ENCODE results near the gene KDM4C. TPM values are rescaled to one million over a fixed set of nuclear protein-coding genes. Genes with fewer than 3 reads are reported as not detected.

The KDM4C gene
- total and polyA plus RNA-seq, 2 of the 13 experiments (the other 11 are each of a cell fraction or from before 2014, with no cell fraction given): 19.4 to 23.6 TPM

DNA sequence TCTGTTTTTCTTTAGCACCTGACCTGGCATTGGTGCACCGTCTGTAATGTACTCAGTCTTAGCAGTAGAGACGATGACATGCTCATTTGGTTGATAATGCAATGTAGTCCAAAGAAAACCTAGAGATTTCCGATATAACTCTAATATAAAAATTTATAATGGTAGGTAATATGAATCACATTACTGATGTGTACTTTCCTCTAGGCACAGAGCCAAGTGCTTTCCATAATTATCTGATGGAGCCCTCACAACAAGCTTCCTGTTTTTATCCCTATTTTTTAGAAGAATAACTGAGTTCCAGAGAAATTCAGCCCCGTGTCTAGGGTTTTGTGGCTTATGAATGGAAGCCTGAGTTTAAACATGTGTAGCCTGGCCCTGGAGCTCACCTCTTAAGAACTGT is 53.7 kb downstream of the KDM4C start:
- no TSS peak for BruUV-seq (replicated peaks)
- Histone ChIP-seq H3K27me3 (ENCODE audit: control insufficient read depth in 1 of 2, insufficient read depth in 2 of 2, low read length in 2 of 2) (no peaks in the 10 kb centered on the region), H4K20me1 (ENCODE audit: insufficient read depth, low read length) (no peaks in the 10 kb centered on the region), H3K9me3 (ENCODE audit: low read length) (no peaks in the 10 kb centered on the region), H2AFZ (ENCODE audit: low read length) (no peak overlapping the region), H3K36me3 (replicated peaks in 1 of 2; ENCODE audit: control insufficient read depth in 1 of 2, insufficient read depth in 2 of 2, low read length in 2 of 2) (peaks cover 2 to 22% of the 10 kb centered on the region in 2 experiments; a peak in 2 of 5 replicates), H3K4me1 (ENCODE audit: insufficient read depth, low read length) (no peaks in the 10 kb centered on the region), H3K9ac (ENCODE audit: insufficient read depth, low read depth, low read length) (no peak overlapping the region), H3K4me3 (replicated peaks in 1 of 3; ENCODE audit: insufficient read depth in 1 of 3, low read depth in 2 of 3, low read length in 3 of 3) (no peak overlapping the region), H3K27ac (ENCODE audit: extremely low read length, insufficient read depth, low read length) (no peak overlapping the region), H3K79me2 (ENCODE audit: insufficient read depth, low read length) (no peaks in the 10 kb centered on the region), H3K4me2 (ENCODE audit: low read depth, low read length) (no peak overlapping the region)
- 96% methylated on average over 4 of the region's 4 CpGs for WGBS (ENCODE audit: low lambda C conversion rate)
- FAIRE-seq (no peak), DNase-seq (ENCODE audit: low spot score) (no peak), ATAC-seq (no peak)
- ChIA-PET CTCF (ENCODE audit: low intra/inter-chr PET ratio, low total read pairs) (no interaction called here), POLR2A (no interaction called here)
- intact Hi-C loops (cut with micrococcal nuclease; ENCODE audit: unreplicated experiment) (no loop called here), in situ Hi-C loops (cut with HindIII; ENCODE audit: extremely low pct_ligation_motif_present, low pct_unique_long_range_greater_than_20kb) (no loop called here)
- TF ChIP-seq REPIN1 (CRISPR knock-in tag; IDR thresholded peaks at IDR 0.05; ENCODE audit: borderline replicate concordance, low read depth) (no peak), GTF3A (CRISPR knock-in tag; conservative IDR thresholded peaks at IDR 0.05) (no peak)

- 97% methylated on average over 3 of the region's 3 CpGs for WGBS (ENCODE audit: low lambda C conversion rate)
- Histone ChIP-seq H4K20me1 (ENCODE audit: insufficient read depth, low read length) (no peaks in the 10 kb centered on the region), H2AFZ (ENCODE audit: low read length) (no peak overlapping the region), H3K4me3 (replicated peaks in 1 of 3; ENCODE audit: insufficient read depth in 1 of 3, low read depth in 2 of 3, low read length in 3 of 3) (no peak overlapping the region), H3K9ac (ENCODE audit: insufficient read depth, low read depth, low read length) (no peak overlapping the region), H3K9me3 (ENCODE audit: low read length) (no peaks in the 10 kb centered on the region), H3K27me3 (ENCODE audit: control insufficient read depth in 1 of 2, insufficient read depth in 2 of 2, low read length in 2 of 2) (no peaks in the 10 kb centered on the region), H3K4me2 (ENCODE audit: low read depth, low read length) (no peak overlapping the region), H3K4me1 (ENCODE audit: insufficient read depth, low read length) (peaks cover 22% of the 10 kb centered on the region), H3K36me3 (replicated peaks in 1 of 2; ENCODE audit: control insufficient read depth in 1 of 2, insufficient read depth in 2 of 2, low read length in 2 of 2) (peaks cover 0 to 12% of the 10 kb centered on the region in 2 experiments; a peak in 1 of 5 replicates), H3K27ac (ENCODE audit: extremely low read length, insufficient read depth, low read length) (no peak overlapping the region), H3K79me2 (ENCODE audit: insufficient read depth, low read length) (no peaks in the 10 kb centered on the region)
- ChIA-PET POLR2A (no interaction called here), CTCF (ENCODE audit: low intra/inter-chr PET ratio, low total read pairs) (no interaction called here)
- TF ChIP-seq GZF1 (CRISPR knock-in tag; IDR thresholded peaks at IDR 0.05): no peak
- no peak for TF ChIP-seq MEF2D (CRISPR knock-in tag; IDR thresholded peaks at IDR 0.05)
- no peak for TF ChIP-seq BCL6 (CRISPR knock-in tag; IDR thresholded peaks at IDR 0.05)
- TF ChIP-seq ZNF235 (CRISPR knock-in tag; IDR thresholded peaks at IDR 0.05; ENCODE audit: borderline replicate concordance): no peak
- TF ChIP-seq KAT2B (IDR thresholded peaks at IDR 0.05; ENCODE audit: borderline replicate concordance, low read depth, low read length): no peak
- TF ChIP-seq ZNF781 (CRISPR knock-in tag; IDR thresholded peaks at IDR 0.05; ENCODE audit: borderline replicate concordance, not compliant biosample characterization): no peak
- TF ChIP-seq, protein P1, sequence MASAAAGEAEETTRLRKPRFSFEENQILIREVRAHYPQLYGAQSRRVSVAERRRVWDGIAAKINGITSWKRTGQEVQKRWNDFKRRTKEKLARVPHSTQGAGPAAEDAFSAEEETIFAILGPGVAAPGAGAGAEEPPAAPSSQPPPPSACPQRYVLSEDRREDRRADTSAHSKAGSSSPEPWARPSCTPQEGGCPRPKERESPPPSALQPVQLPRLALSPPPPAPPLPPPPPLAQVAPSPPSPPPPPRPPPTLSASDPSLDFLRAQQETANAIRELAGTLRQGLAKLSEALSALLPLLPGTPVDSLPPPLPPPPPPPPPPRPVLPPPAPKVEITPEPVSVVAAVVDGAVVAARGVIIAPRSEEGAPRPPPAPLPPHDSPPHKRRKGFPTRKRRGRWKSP (CRISPR knock-in tag; IDR thresholded peaks at IDR 0.05): no peak
- TF ChIP-seq NFE2L2 (IDR thresholded peaks at IDR 0.05; ENCODE audit: low read length): no peak
- TF ChIP-seq SRSF4 (IDR thresholded peaks at IDR 0.05; ENCODE audit: low read depth, low read length, poor library complexity, severe bottlenecking): no peak
- no peak for TF ChIP-seq SKI (IDR thresholded peaks at IDR 0.05; ENCODE audit: partially characterized antibody)
- no peak for TF ChIP-seq STAT5B (CRISPR knock-in tag; IDR thresholded peaks at IDR 0.05)
- BruUV-seq (replicated peaks): no TSS peak
- no peak for DNase-seq (ENCODE audit: low spot score)
- in situ Hi-C loops (cut with HindIII; ENCODE audit: extremely low pct_ligation_motif_present, low pct_unique_long_range_greater_than_20kb) (no loop called here), intact Hi-C loops (cut with micrococcal nuclease; ENCODE audit: unreplicated experiment) (loop anchor here (5.0 kb wide), 1 partner anchor 59 kb away; the partner anchor contains the start of gene KDM4C)
- FAIRE-seq: no peak
- ATAC-seq: no peak
Measured at GRCh38 chr9:6816581-6816980, 58.8 kb downstream of the KDM4C start.
